HL-60/S4 treated with phorbol 12-myristate 13-acetate at 8.2 ng/mL for 4 days and 3 days (cell line): ENCODE data around the gene INSR.
"Not testable (repeated sequence)": the region's sequence is repeated elsewhere in the genome, so short reads cannot be mapped to it uniquely, and the experiment has no call there.

Source experiments
- in situ Hi-C: fragments of 300-500 bp; cut with MboI; formaldehyde crosslinking; loops from 2 replicates; pipeline ENCODE4 v1.15.0; 2022; ENCODE audit warnings: low sequenced_read_pairs

The INSR gene

GRCh38 chr19:7293762-7294557 is at the start of gene INSR:
Gene INSR (minus strand): TSS chr19:7294414. CDS start chr19:7293891, 523 bp downstream.
- in situ Hi-C loops = loop anchor here (10.0 kb wide), 1 partner anchor 99 kb away; no protein-coding TSS in a partner anchor

- in situ Hi-C loops = no loop called here
Measured at GRCh38 chr19:7342143-7342542, 47.9 kb upstream of the INSR start.

GRCh38 chr19:7340959-7341837 is 47.0 kb upstream of the INSR start:
- in situ Hi-C loops = no loop called here

- in situ Hi-C loops = no loop called here
Measured at GRCh38 chr19:7337380-7338194, 43.4 kb upstream of the INSR start.

- in situ Hi-C loops = no loop called here
Measured at GRCh38 chr19:7336321-7336973, 42.2 kb upstream of the INSR start.

- in situ Hi-C loops = no loop called here
Measured at GRCh38 chr19:7333198-7334118, 39.2 kb upstream of the INSR start.

GRCh38 chr19:7331446-7331845 is 37.2 kb upstream of the INSR start:
- in situ Hi-C loops = no loop called here

GRCh38 chr19:7328647-7329046 is 34.4 kb upstream of the INSR start:
- in situ Hi-C loops = no loop called here

GRCh38 chr19:7327802-7328201 is 33.6 kb upstream of the INSR start:
- in situ Hi-C loops = no loop called here

- in situ Hi-C loops = no loop called here
Measured at GRCh38 chr19:7326105-7326877, 32.1 kb upstream of the INSR start.

GRCh38 chr19:7318176-7318575 is 24.0 kb upstream of the INSR start:
- in situ Hi-C loops = no loop called here

- in situ Hi-C loops = no loop called here
Measured at GRCh38 chr19:7312816-7313215, 18.6 kb upstream of the INSR start.

- in situ Hi-C loops = no loop called here
Measured at GRCh38 chr19:7311911-7312310, 17.7 kb upstream of the INSR start.

- in situ Hi-C loops = not testable (repeated sequence)
Measured at GRCh38 chr19:7308327-7308726, 14.1 kb upstream of the INSR start.

- in situ Hi-C loops = no loop called here
Measured at GRCh38 chr19:7307590-7308218, 13.5 kb upstream of the INSR start.

- in situ Hi-C loops = no loop called here
Measured at GRCh38 chr19:7304200-7304599, 10.0 kb upstream of the INSR start.

GRCh38 chr19:7303470-7303869 is 9.3 kb upstream of the INSR start:
- in situ Hi-C loops = no loop called here

- in situ Hi-C loops = no loop called here
Measured at GRCh38 chr19:7301525-7301924, 7.3 kb upstream of the INSR start.
